Cerebellar cortex (tissue), 1 donor: ENCODE results near the gene KCNMA1.
"Not testable (repeated sequence)": the region's sequence is repeated elsewhere in the genome, so short reads cannot be mapped to it uniquely, and the experiment has no call there.

Experiments used
- DNase-seq: peaks from one replicate; pipeline ENCODE4 v3.0.0-alpha.2; 2015; ENCODE audit warnings: low spot score

The KCNMA1 gene

DNA sequence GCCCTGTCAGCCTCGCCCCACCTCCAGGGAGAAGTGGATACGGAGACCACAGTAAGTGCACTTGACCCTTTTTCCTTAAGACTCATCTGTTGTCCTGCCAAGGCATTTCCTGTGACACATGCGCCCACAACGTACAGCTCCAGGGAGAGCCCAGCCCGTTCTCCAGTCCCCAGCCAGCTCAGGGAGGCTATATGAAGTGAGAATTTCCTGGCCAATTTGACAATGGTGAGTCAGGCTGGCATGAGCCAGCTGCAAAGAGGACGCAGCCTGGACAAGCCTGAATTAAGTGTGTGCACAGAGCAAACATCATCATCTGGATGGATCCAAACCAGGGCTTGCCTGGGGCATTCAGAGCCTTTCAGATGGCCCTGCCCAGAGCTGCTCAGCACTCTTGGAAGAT lies 244.8 kb downstream of the KCNMA1 start:
- DNase-seq: no peak

DNA sequence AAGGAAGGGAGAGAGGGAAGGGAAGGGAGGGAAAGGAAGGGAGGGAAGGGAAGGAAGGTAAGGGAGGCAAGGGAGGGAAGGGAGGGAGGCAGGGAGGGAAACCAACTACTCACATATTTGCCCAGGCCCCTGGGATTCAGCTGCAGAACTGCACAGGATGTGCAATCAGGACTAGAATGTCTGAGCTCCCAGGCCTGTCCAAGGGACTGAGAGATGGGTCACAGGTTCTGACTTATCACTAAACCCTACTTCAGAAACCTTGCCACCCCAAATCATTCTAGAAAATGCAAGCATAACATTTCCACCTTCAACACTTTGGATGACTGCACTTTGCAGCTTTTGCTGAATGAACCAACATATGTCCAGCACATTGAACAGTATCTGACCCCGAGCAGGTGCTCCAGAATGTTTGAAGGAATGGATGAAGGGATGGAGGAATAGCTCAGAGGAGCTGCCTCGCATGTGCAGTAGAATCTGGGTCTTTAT lies 245.3 kb downstream of the KCNMA1 start:
- DNase-seq: no peak

DNA sequence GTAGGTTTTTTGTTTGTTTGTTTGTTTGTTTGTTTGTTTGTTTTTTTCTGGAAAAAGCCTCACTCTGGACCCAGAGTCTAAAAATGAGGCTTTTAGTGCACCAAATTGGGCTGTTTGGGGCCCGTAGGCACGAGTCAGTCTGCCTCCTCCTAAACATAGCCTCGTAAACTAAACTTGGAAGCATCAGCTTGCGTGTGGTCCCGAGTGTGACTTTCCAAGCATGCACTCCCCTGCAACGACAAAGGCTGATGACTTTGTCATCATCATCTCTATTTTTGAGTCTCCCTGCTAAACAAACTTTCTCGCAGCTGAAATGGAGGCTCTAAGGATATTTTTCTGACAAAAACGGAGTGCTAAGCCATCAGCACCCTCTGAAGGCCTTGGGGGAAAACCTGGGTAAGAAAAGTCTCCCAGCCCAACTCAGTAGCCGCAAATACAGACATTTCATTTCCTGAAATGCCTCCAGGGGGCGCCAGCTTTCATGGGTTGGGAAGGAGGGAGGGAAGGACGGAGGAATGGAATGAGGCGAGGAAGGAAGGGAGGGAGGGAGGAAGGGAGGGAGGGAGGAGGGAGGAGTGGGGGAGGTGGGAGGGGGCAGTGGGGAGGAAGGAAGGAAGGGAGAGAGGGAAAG lies 245.9 kb downstream of the KCNMA1 start:
- peak; percentile 65 for DNase-seq

GRCh38 chr10:77390481-77390891 lies 247.1 kb downstream of the KCNMA1 start:
- no peak for DNase-seq

DNA sequence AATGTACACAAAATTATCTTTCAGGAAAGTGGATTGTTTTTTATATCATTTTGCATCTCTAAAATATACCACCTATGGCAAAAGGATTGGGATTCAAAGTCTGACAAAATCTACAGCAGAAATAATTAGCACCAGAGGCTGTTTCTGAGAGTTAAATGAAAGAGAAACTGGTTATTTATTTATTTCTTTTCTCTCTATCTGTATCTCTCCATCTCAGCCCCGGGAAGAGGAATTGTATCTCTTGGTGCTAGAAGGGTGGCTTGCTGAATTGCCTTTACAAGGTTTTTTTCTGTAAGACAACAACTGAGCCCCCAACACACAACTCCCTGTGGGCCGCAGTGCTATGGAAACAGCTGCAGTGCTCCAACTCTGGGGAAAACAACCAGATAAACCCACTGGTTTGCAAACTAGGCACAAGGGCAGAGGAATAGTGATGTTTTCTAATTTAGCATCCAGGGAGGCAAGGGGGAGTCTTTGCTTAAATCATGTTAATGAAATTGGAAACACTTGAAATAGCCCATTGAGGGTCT lies 249.0 kb downstream of the KCNMA1 start:
- no peak for DNase-seq

GRCh38 chr10:77387701-77388100 lies 249.9 kb downstream of the KCNMA1 start:
- not testable (repeated sequence) for DNase-seq

DNA sequence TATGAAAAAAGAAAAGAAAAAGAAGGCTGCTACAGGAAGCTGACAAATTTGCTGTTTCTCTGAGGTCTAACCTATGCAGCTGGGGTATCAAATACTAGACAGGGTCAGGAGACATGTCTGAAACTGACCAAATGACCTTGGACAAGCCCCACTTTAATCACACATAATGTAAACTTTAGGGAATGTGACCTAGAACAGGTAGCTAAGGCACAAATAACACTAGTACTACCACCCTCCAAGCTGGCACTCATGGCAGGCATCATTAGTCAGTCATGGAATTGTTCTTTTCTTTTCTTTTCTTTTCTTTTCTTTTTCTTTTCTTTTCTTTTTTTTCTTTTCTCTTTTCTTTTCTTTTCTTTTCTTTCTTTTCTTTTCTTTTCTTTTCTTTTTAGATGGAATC lies 250.4 kb downstream of the KCNMA1 start:
- DNase-seq: no peak

GRCh38 chr10:77386838-77387237 lies 250.8 kb downstream of the KCNMA1 start:
- DNase-seq: no peak

- DNase-seq: no peak
Measured at GRCh38 chr10:77386365-77386764, 251.2 kb downstream of the KCNMA1 start.

DNA sequence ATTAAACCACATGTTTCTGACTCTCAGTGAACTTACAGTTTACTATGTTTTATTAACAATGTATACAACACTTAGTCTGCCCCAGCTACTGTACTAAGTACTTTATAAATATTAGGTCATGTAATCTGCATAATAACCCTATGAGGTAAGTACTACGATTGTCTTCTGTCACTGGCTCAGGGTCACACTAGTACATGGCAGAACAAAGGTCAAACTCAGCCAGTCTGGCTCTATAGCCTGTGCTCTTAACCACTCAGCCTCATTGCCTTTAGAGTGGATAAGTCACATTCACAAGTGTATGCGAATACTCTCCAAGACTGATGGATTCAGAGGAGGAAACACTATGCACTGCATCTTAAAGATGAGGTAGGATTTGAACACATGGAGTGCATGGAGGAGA lies 252.3 kb downstream of the KCNMA1 start:
- DNase-seq: no peak

GRCh38 chr10:77383861-77384553 lies 253.6 kb downstream of the KCNMA1 start:
- peak; percentile 6 for DNase-seq

DNA sequence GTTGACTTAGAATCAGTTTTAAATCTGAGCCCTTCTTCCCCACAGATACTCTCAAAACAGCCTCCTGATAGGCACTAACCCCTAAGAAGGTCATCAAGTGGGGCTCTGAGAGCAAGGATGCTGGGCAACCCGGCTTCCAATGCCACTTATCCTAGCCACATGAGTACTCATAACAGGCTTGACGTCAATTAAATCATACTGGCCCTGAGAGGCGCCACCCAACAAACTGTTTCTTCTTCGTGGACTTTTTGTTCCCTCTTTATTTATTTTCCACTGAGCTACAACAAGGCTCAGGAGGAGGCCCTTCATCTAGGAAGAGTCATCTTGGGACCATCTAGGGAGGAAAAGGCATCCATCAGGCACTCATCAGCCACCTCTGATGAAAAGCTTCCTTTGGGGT lies 255.9 kb downstream of the KCNMA1 start:
- DNase-seq: no peak

GRCh38 chr10:77380723-77381122 lies 256.9 kb downstream of the KCNMA1 start:
- no peak for DNase-seq

GRCh38 chr10:77380191-77380590 lies 257.4 kb downstream of the KCNMA1 start:
- DNase-seq: no peak

- DNase-seq: no peak
Measured at GRCh38 chr10:77378366-77379349, 258.9 kb downstream of the KCNMA1 start.

- DNase-seq: no peak
Measured at GRCh38 chr10:77377678-77378352, 259.8 kb downstream of the KCNMA1 start.

GRCh38 chr10:77377034-77377433 lies 260.6 kb downstream of the KCNMA1 start:
- no peak for DNase-seq

GRCh38 chr10:77374189-77374656 lies 263.4 kb downstream of the KCNMA1 start:
- no peak for DNase-seq

DNA sequence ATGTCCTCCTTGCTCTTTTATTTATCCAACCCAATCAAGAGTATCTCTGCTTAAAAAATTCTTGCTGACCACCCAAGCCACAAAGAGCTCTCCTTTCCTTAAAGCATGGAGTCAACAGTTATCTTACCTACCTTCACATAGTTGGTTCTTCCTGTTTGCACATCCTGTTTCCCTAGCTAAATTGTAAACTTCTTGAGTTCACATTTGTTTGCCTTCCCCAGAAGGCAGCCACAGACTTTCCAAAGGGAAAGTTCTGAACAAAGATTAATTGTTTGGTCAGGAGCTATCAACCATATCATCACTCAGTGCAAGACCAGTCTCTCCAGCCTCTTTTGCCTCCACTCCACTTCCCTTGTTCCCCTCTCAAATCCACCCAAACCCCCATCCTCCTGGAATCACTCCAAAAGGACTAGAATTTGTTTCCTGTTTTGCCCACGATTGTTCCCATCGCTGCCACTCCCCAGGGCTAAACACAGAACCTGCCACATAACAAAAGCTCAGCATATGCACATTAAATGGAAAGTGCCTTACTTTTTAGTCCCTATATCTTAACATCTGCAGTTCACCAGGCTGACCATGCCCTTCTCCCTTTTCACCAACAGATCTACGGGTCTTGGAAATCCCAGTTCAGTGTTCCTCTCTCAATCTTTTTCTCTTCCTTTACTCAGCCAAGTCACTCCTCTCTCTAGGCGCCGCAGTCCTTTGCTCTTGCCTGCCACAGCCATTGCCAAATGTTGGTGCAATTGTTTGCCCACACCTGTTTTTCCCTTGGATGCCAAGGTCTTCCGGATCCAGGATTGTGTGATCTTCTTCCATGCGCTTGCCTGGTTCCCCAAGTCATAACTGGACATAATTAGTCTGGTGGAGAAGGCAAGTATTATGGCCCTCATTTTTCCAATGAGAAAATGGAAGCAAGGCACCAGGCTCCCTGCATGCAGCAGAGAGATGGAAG lies 265.5 kb downstream of the KCNMA1 start:
- DNase-seq: no peak

DNA sequence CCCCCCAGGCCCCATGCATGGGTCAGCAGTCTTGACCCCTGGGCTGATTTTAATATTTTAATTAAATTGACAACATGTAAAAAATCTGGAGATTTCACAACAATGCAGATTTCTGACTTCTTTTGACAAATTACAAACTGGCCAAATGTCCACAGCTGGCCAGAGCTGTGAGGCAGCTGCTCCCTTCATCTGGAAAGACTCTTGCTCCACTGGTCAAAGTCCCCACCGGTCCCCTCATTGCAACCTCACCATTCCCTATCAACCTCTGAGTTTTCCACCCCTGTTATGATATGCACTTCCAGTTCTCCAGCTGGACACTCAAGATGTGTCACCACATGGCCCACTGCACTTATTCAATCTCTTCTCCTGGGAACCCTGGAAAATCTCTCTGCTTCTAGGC lies 266.2 kb downstream of the KCNMA1 start:
- DNase-seq: no peak
